C4-2B (cell line): ENCODE measurements around the gene ANKRD39.

Source experiments
- CTCF ChIP-seq: fragments of 450-650 bp; conservative IDR thresholded peaks from 2 replicates; pipeline ENCODE4 v1.5.1; 2017; ENCODE audit warnings: mild to moderate bottlenecking
- ZFX ChIP-seq: fragments of 450-650 bp; IDR thresholded peaks from 2 replicates; pipeline ENCODE4 v1.6.1; 2017

- TF ChIP-seq CTCF: no peak
- no peak for TF ChIP-seq ZFX
Observed at GRCh38 chr2:96880891-96881273, 23.1 kb upstream of the ANKRD39 start.
